ACC112 (cell line): ENCODE data around the gene THRSP.
"Not testable (repeated sequence)": the region's sequence is repeated elsewhere in the genome, so short reads cannot be mapped to it uniquely, and the experiment has no call there.

Source experiments
- H2AFZ ChIP-seq: fragments of 200-600 bp; sonication (generic); one replicate; pipeline ENCODE4 v1.6.0; 2017; ENCODE audit warnings: antibody characterized with exemption, low read length; ENCODE audit not compliant: unreplicated experiment
- H3K27ac ChIP-seq: fragments of 200-600 bp; sonication (generic); 2 replicates; pipeline ENCODE4 v1.5.1; 2014; ENCODE audit warnings: low read depth, mild to moderate bottlenecking, antibody characterized with exemption, low read length, moderate library complexity
- H3K27me3 ChIP-seq: fragments of 200-600 bp; sonication (generic); 2 replicates; pipeline ENCODE4 v1.6.1; 2014; ENCODE audit warnings: mild to moderate bottlenecking, antibody characterized with exemption, low read length, moderate library complexity, mixed read lengths; ENCODE audit not compliant: insufficient read depth
- H3K36me3 ChIP-seq: fragments of 200-600 bp; sonication (generic); 2 replicates; pipeline ENCODE4 v1.6.1; 2016; ENCODE audit warnings: mild to moderate bottlenecking, antibody characterized with exemption, low read length, moderate library complexity, mixed read lengths; ENCODE audit not compliant: insufficient read depth
- H3K4me1 ChIP-seq: fragments of 200-600 bp; sonication (generic); one replicate; pipeline ENCODE4 v1.6.1; 2016; ENCODE audit warnings: low read length, mixed read lengths; ENCODE audit not compliant: insufficient read depth, unreplicated experiment, control insufficient read depth
- H3K4me3 ChIP-seq: fragments of 200-600 bp; sonication (generic); 2 replicates; pipeline ENCODE4 v1.5.1; 2014; ENCODE audit warnings: mild to moderate bottlenecking, low read depth, low read length
- H3K79me2 ChIP-seq: fragments of 200-600 bp; sonication (generic); one replicate; pipeline ENCODE4 v1.6.0; 2016; ENCODE audit warnings: low read length; ENCODE audit not compliant: control insufficient read depth, unreplicated experiment, insufficient read depth

THRSP gene

DNA sequence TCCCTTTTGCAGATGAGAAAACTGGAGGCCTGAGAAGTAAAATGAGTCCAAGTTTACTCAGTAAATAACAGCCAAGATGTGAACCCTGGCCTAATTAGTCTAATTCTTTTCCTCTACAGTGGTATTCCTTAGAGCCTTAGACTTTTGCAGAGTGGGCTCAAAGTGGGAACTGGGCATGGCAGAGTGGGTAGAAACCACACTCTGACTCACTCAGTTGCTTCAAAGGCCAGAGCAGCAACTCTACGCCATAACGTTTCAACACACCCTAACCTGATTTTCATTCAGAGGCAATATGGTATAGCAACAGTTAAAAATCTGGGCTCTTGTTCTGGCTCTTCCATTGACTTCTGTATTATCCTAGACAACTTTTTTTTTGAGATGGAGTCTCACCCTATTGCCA is 2.8 kb downstream of the THRSP start:
- Histone ChIP-seq H3K4me1 (no peaks in the 10 kb centered on the region), H3K27ac (no peak overlapping the region), H3K27me3 (no peaks in the 10 kb centered on the region), H3K79me2 (peaks cover 5% of the 10 kb centered on the region), H2AFZ (no peak overlapping the region), H3K4me3 (no peak overlapping the region), H3K36me3 (peaks cover 19% of the 10 kb centered on the region)

DNA sequence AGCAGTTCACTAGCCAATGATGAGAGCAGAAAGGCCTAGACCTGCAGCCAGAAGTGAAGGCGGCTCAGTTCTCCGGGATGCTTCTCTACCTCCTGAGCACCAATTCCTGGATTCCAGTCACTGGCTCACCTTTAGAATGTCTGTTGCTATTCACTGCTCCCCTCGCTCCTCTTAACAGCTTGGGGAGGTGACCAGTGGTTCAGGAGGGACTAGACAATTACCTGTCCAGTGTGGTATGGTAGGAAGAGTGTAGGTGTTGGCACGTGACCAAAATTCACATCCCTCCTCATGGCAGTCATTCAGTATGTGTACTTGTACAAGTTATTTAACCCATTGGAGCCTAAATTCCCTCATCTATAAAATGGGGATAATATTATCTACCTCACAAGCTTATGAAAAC is 4.0 kb downstream of the THRSP start:
- Histone ChIP-seq H2AFZ (no peak overlapping the region), H3K4me1 (no peaks in the 10 kb centered on the region), H3K27me3 (no peaks in the 10 kb centered on the region), H3K4me3 (no peak overlapping the region), H3K27ac (no peak overlapping the region), H3K79me2 (peaks cover 14% of the 10 kb centered on the region), H3K36me3 (peaks cover 24% of the 10 kb centered on the region)

DNA sequence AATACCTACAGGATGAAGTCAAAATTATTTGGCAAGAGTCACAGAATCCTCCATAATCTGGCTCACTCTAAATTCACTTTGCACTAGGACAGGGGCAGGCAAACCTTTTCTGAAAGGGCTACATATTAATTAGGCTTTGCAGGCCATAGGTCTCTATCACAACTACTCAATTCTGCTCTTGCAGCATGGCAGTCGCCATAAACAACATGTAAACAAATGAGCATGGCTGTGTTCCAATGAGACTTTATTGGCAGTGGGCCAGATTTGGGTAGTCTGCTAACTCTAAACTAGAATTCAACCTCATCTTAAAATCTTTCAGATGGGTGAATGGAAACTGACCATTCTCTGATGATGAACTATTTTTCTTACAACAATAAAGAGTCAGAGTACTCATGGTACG is 5.8 kb downstream of the THRSP start:
- peaks cover 28% of the 10 kb centered on the region for H3K36me3 ChIP-seq
- no peaks in the 10 kb centered on the region for H3K27me3 ChIP-seq
- no peak overlapping the region for H3K27ac ChIP-seq
- no peak overlapping the region for H2AFZ ChIP-seq
- H3K79me2 ChIP-seq = peaks cover 26% of the 10 kb centered on the region
- no peaks in the 10 kb centered on the region for H3K4me1 ChIP-seq
- H3K4me3 ChIP-seq = no peak overlapping the region

DNA sequence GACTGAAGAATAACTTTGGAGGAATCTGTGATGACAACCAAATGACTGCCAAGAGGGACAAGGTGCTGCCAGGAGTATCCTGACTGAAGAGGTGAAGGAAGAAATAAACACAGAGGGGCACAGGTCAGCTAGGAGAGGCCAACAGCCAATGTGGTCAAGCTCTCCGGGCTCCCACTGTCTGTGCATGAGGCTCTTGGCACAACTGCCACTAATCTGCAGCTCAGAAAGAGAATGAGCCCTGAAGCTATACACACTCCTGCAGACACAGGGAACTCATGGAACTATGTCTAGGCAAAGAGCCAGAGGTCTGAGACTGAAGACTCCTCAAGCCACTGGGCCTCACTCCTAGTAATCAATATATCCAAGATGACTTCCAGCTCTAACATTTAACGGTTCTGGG is 7.0 kb downstream of the THRSP start:
- H2AFZ ChIP-seq = no peak overlapping the region
- H3K4me3 ChIP-seq = no peak overlapping the region
- no peak overlapping the region for H3K27ac ChIP-seq
- H3K27me3 ChIP-seq = no peaks in the 10 kb centered on the region
- peaks cover 36% of the 10 kb centered on the region for H3K79me2 ChIP-seq
- H3K4me1 ChIP-seq = no peaks in the 10 kb centered on the region
- H3K36me3 ChIP-seq = peaks cover 28% of the 10 kb centered on the region

DNA sequence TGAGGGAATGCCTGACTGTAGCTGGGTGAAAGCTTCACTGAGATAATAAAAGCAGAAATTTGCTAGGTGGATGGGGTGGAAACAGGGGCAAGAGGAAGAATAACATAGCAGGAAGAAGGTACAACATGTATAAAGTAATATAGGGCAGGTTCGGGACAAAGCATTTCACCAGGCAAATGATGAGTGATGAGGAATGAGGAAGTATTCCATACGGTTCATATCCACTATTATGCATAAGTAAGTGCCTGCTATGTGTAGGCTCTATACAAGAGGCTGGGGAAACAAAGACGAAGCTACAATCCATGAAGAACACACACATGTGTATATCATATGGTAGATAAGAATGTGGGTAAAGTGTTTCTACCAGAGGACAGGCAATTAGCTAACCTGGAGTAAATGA is 8.1 kb downstream of the THRSP start:
- Histone ChIP-seq H3K79me2 (peaks cover 46% of the 10 kb centered on the region), H3K36me3 (peaks cover 28% of the 10 kb centered on the region), H3K4me3 (no peak overlapping the region), H2AFZ (no peak overlapping the region), H3K4me1 (peaks cover under 1% of the 10 kb centered on the region), H3K27ac (no peak overlapping the region), H3K27me3 (no peaks in the 10 kb centered on the region)

DNA sequence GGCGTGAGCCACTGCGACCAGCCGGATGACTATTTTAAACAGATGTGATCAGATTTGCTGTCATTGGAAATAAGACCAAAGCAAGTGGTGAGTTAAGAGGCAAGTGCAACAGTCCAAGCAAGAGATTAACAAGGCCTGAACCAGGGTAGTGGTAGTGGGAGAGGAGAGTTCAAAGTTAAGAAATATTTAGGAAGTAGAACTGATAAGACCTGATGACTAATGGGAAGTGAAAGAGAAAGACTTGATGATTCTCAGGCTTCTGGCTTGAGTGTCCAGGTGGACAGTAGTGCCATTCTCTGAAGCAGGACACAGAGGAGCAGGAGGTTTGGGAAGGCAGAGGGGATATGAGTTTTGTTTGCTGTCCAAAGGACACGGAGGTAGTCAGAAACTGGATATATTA is 8.8 kb downstream of the THRSP start:
- Histone ChIP-seq H3K79me2 (peaks cover 54% of the 10 kb centered on the region), H3K4me3 (no peak overlapping the region), H3K27ac (no peak overlapping the region), H2AFZ (no peak overlapping the region), H3K27me3 (no peaks in the 10 kb centered on the region), H3K36me3 (peaks cover 28% of the 10 kb centered on the region), H3K4me1 (peaks cover 4% of the 10 kb centered on the region)

DNA sequence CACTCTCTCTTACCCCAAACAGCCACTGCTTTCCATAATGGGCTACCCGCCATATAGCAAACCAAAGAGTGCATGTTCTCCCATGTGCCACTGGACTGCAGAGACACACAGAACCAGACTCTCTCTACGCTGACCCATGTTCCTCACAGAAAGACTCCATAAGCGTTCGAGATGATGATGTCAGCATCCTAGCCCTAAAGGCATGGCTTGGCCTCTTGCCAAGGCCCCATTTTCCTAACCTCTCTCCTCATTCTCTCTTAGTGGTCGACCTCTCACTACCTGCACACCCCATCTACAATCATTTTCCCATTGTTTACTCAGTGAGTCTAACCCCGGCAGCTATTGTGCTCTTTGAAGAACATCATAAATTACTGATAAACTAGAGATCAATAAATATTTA is 11.1 kb downstream of the THRSP start:
- H2AFZ ChIP-seq = no peak overlapping the region
- H3K36me3 ChIP-seq = peaks cover 18% of the 10 kb centered on the region
- H3K27me3 ChIP-seq = no peaks in the 10 kb centered on the region
- H3K79me2 ChIP-seq = peaks cover 76% of the 10 kb centered on the region
- no peak overlapping the region for H3K4me3 ChIP-seq
- peaks cover 15% of the 10 kb centered on the region for H3K4me1 ChIP-seq
- no peak overlapping the region for H3K27ac ChIP-seq

DNA sequence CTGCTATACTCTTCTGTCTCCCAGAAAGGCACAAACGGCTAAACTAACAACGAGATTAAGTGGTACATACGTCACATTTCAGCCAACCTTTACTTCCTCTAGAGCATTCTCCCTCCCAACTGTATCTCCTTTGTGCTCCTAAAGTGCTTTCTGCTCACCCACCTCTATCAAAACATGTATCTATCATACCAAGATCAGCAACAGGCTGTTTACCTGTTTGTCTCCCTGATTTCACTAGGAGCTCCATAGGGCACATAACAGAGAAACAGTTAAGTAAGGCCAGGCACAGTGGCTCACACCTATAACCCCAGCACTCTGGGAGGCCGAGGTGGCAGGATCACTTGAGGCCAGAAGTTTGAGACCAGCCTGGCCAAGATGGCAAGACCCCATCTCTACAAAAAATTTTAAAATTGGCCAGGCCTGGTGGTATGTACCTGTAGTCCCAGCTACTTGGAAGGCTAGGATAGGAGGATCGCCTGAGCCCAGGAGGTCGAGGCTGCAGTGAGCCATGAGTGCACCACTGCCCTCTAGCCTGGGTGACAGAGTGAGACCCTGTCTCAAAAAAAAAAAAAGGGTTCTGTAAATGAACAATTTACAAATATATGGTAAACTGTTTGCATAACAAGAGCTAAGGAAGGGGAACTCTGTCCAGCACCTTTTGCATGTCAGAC is 13.2 kb downstream of the THRSP start:
- Histone ChIP-seq H3K4me3 (no peak overlapping the region), H3K36me3 (peaks cover 9% of the 10 kb centered on the region; the same call in 1 of the 2 replicates), H3K79me2 (peaks cover 68% of the 10 kb centered on the region), H3K27ac (no peak overlapping the region), H3K4me1 (peaks cover 15% of the 10 kb centered on the region), H2AFZ (no peak overlapping the region), H3K27me3 (no peaks in the 10 kb centered on the region)

DNA sequence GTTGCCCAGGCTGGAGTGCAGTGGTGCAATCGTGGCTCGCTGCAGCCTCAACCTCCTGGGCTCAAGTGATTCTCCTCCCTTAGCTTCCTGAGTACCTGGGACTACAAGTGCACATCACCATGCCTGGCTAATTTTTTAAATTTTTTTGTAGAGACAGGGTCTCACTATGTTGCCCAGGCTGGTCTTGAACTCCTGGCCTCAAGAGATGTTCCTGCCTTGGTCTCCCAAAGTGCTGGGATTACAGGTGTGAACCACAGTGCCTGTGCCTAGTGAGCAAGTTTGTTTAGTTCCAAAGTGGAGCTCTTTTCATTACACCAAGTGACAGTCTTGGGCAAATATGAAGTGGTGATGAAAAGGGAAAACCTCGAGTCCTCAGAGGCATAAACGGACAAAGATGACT is 13.9 kb downstream of the THRSP start:
- Histone ChIP-seq H3K4me1 (peaks cover 15% of the 10 kb centered on the region), H3K79me2 (peaks cover 63% of the 10 kb centered on the region)

DNA sequence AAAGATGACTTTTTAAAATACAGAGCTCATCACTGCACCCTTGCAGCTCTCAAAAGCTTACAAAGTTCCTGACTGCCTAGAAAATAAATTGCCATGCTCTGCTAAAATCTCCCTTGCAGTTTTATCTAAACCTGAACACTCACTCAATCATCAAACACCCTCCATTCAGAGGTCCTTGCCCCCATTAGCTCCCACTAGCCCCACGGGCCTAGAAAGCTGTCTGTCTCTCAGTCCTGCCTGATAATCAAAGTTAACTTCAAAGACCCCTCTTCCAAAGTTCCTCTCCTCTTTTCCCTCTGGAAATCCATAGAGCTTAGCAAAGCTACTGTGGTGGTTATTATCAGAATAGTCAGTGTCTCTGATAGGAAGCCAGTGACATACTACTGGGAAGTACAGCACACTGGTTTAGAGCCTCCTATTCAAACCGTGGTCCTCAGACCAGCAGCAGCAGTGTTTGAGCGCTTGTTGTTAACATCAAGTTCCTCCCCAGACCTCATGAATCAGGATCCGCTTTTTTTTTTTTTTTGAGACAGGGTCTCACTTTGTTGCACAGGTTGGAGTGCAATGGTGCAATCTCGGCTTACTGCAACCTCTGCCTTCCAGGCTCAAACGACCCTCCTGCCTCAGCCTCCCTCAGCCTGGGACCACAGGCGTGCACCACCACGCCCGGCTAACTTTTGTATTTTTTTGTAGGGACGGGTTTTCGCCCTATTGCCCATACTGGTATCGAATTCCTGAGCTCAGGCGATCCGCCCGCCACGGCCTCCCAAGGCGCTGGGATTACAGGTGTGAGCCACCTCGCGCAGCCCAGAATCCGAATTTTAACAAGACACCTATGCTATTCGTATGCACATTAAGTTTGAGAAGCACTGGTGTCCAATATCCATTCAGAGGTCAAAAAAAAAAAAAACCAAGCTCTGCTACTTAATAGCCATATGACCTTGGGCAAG is 14.8 kb downstream of the THRSP start:
- Histone ChIP-seq H3K36me3 (no peaks in the 10 kb centered on the region), H3K27me3 (no peaks in the 10 kb centered on the region), H2AFZ (peak overlapping the region; percentile 65), H3K27ac (no peak overlapping the region), H3K4me1 (peaks cover 15% of the 10 kb centered on the region), H3K4me3 (peak overlapping the region; percentile 86), H3K79me2 (peaks cover 54% of the 10 kb centered on the region)

More for the DNA sequence above, 13.9 kb downstream of the THRSP start:
- H3K36me3 ChIP-seq, H2AFZ ChIP-seq, H3K27ac ChIP-seq, H3K27me3 ChIP-seq: not testable (repeated sequence)
- peak overlapping the region; percentile 86 for H3K4me3 ChIP-seq
